Stimulated activated naive CD8-positive, alpha-beta T cell treated with anti-CD3 and anti-CD28 coated beads, Interleukin-15, amount 100 ng/mL, for 72 hours (primary cell): ENCODE results near the gene PTPN20.

ENCODE experiments used
- ATAC-seq: fragments of 150-1000 bp; cut with Tn5 transposase; 2 replicates; pipeline ENCODE4 v1.10.0; 2021; ENCODE audit warnings: mild to moderate bottlenecking, moderate library complexity
- DNase-seq, 2 donors: peaks; one replicate each; pipeline ENCODE4 v3.0.0; 2021 to 2022
- H3K27ac Mint-ChIP-seq, 2 donors: one replicate each; pipeline ENCODE4 v1.8.0; 2022; ENCODE audit warnings: mild to moderate bottlenecking in 2 of 2, mixed read lengths in 2 of 2, moderate library complexity in 2 of 2
- H3K27me3 Mint-ChIP-seq: one replicate; pipeline ENCODE4 v1.8.0; 2022; ENCODE audit warnings: mixed read lengths
- H3K4me1 Mint-ChIP-seq: one replicate; pipeline ENCODE4 v1.8.0; 2022; ENCODE audit warnings: mild to moderate bottlenecking, mixed read lengths
- H3K4me3 Mint-ChIP-seq, 2 donors: one replicate each; pipeline ENCODE4 v1.8.0; 2022; ENCODE audit warnings: mild to moderate bottlenecking in 2 of 2, mixed read lengths in 2 of 2, moderate library complexity in 1 of 2
- H3K9me3 Mint-ChIP-seq, 2 donors: one replicate each; pipeline ENCODE4 v1.8.0; 2022; ENCODE audit warnings: mixed read lengths in 2 of 2

Gene PTPN20

GRCh38 chr10:47045331-47045861, 134.2 kb downstream of the PTPN20 start:
- DNase-seq (no peak), ATAC-seq (no peak)
- Mint-ChIP-seq H3K27me3 (no peaks in the 10 kb centered on the region), H3K4me1 (peaks cover 27% of the 10 kb centered on the region), H3K27ac (no peak overlapping the region), H3K4me3 (no peak overlapping the region), H3K9me3 (no peaks in the 10 kb centered on the region)

DNA sequence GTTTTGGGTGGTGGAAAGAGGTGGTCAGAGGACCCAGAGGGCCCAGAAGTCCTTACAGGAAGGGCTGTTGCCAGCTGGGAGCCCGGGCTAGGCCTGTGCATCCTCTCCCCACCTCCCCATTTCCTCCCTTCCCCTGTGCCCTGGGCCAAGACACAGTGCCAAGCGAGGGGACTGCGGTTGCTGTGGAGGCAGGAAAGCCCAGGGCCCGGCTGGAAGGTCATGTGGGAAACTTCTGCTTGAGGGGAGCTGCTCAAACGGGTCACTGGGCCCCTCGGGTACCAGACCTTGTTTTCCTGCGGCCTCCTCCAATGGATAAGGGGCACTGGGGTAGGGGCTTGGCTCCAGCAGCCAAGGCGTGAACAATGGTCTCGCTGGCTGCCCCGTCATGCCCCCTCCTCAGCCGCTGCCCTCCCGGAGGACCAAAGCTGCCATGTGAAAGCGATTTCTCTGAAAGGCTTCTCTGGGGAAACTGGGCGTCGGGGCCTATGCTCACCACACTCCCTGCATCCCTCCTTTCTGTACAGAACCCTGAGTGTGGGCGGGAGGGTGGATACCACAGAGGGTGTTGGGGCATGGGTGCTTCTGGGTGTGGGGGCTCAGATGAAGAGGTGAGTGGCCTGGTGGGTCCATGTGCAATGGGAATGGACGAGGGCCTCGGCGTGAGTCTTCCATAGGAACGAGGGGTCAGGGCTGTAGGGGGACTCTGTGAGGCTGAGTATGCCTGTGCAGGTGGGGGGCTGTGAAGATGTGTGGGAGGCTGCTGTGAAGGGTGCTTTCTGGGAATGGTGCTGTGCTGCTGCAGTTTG, 135.3 kb downstream of the PTPN20 start:
- H3K4me3 Mint-ChIP-seq = no peak overlapping the region
- H3K27ac Mint-ChIP-seq = peak overlapping the region in 1 of 2 donors; percentile 20
- H3K9me3 Mint-ChIP-seq = no peaks in the 10 kb centered on the region
- H3K4me1 Mint-ChIP-seq = peaks cover 27% of the 10 kb centered on the region
- DNase-seq = no peak
- no peaks in the 10 kb centered on the region for H3K27me3 Mint-ChIP-seq
- ATAC-seq = no peak

GRCh38 chr10:47047127-47047504, 135.9 kb downstream of the PTPN20 start:
- Mint-ChIP-seq H3K27ac (no peak overlapping the region), H3K4me1 (peaks cover 27% of the 10 kb centered on the region), H3K4me3 (no peak overlapping the region), H3K9me3 (no peaks in the 10 kb centered on the region), H3K27me3 (no peaks in the 10 kb centered on the region)
- DNase-seq (no peak), ATAC-seq (peak; percentile 15)

GRCh38 chr10:47047577-47048525, 136.6 kb downstream of the PTPN20 start:
- ATAC-seq (peak; percentile 66), DNase-seq (peak; percentile 74 to 75)
- no peaks in the 10 kb centered on the region for H3K27me3 Mint-ChIP-seq
- peak overlapping the region; percentile 27 to 89 for H3K27ac Mint-ChIP-seq
- no peaks in the 10 kb centered on the region for H3K9me3 Mint-ChIP-seq
- no peak overlapping the region for H3K4me3 Mint-ChIP-seq
- peaks cover 27% of the 10 kb centered on the region for H3K4me1 Mint-ChIP-seq

DNA sequence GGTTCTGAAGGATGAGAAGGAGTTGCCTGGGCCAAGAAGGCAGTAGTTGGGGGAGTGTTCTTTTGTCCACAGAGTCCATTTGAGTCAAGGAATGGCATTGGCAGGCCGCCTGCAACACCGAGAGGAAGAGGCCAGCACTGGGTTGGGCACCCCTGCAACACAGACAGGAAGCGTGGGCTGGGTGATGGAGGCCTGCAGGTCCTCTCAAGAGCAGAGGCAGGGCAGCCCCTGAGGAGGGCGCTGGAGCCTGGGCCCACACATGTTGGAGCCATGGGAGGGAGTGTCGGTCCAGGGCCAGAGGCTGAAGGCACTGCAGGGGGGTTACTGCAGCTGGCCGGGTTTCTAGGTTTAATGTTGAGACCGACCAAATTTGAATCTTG, 137.3 kb downstream of the PTPN20 start:
- H3K27me3 Mint-ChIP-seq = no peaks in the 10 kb centered on the region
- H3K27ac Mint-ChIP-seq = peak overlapping the region; percentile 27 to 89
- DNase-seq (no peak), ATAC-seq (peak; percentile 57)
- peaks cover 27% of the 10 kb centered on the region for H3K4me1 Mint-ChIP-seq
- H3K9me3 Mint-ChIP-seq = no peaks in the 10 kb centered on the region
- no peak overlapping the region for H3K4me3 Mint-ChIP-seq

DNA sequence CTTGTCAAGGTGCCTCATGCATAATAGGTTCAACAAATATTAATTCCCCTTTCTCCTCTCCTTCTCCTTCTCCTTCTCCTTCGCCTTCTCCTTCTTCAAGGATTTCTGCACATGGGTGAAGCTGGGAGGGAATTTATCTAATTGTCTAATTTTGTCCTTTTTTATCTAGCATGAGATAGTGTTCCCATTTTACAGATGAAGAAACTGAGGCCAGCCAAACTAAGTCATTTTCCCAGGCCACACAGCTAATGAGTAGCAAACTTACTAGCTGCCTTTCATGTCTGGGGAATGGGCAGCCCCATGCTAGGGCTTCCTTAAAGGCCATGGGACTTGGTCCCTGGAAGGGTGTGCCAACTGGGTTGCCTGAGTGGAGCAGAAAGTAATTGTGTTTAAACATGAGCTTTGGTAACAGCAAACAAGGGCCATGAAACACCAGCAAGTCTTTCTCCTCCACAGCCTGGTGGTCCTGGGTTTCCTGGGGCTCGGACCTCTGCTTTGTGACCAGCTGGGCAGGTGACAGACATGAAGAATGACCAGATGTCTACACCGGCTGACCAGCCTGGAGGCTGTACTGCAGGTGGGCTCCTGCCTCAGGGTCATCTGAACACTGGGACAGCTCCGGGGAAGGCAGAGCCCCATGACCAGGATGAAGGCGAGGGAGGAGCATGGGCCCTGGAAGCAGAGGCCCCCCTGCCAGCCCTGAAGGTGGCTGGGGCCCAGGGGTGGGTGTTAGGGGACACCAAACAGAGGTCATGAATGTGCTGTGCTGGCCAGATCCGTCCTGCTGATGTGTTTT, 138.0 kb downstream of the PTPN20 start:
- Mint-ChIP-seq H3K27ac (no peak overlapping the region), H3K4me3 (no peak overlapping the region), H3K27me3 (no peaks in the 10 kb centered on the region), H3K4me1 (peaks cover 27% of the 10 kb centered on the region), H3K9me3 (no peaks in the 10 kb centered on the region)
- no peak for ATAC-seq
- no peak for DNase-seq

DNA sequence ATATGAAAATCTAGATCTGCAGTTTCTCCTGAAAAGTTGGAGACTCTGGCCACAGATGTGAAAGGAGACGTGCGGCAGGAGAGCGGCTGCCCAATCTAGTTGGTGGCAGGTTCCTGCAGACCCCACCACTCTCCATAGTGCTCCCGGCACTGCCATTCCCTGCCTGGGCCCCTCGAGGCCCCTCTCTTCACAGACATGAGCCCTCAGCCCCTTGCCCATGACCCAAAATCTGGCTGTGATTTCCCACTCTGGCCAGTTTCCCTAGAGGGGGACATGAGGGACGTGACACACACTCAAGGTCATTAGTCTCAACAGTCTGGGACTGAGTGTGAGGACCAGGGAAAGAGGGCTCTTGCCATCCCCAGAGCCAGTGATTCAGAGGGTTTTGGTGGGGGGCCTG, 138.7 kb downstream of the PTPN20 start:
- Mint-ChIP-seq H3K27ac (no peak overlapping the region), H3K9me3 (no peaks in the 10 kb centered on the region), H3K27me3 (no peaks in the 10 kb centered on the region), H3K4me1 (peaks cover 27% of the 10 kb centered on the region), H3K4me3 (no peak overlapping the region)
- no peak for DNase-seq
- no peak for ATAC-seq

DNA sequence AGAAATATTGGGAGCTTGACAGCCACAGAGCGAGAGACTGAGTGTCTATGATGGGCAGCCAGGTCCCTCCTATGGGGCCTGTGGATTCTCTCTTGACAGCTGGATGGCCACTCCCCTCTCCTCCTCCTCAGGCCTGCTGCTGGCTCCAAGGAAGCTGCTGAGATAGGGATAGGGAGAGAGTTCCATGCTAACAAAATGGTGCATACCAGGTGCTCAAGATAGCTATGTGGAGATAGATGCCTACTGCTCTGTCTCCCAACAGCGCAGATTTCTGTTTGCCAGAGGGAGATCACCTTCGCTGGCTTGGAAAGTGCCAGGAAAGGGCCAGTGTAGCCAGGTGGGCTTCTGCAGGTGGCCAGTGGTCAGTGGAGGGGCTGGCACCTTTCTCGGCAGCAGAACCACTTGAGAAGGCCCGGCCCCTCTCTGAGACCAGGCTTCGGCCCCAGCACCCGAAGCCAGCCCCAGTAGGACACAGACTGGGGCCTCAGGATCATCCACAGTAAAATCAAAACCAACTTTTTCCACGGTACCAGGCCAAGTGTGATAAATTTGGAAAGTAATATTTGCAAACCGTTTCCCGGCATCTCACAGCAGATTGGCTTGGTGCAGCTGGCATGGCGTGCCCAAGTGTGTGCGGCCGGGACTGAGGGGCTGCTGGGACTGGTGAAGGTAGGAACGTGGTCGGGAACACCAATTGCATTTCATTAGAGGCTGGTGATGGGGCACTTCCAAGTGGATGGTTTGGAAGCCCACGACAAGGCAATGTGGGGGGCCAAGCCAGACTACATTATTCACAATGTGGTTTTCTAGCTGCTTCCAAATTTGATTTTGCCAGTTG, 139.6 kb downstream of the PTPN20 start:
- no peak overlapping the region for H3K27ac Mint-ChIP-seq
- peaks cover 33% of the 10 kb centered on the region for H3K4me1 Mint-ChIP-seq
- no peaks in the 10 kb centered on the region for H3K27me3 Mint-ChIP-seq
- DNase-seq (no peak), ATAC-seq (no peak)
- H3K9me3 Mint-ChIP-seq = no peaks in the 10 kb centered on the region
- no peak overlapping the region for H3K4me3 Mint-ChIP-seq

DNA sequence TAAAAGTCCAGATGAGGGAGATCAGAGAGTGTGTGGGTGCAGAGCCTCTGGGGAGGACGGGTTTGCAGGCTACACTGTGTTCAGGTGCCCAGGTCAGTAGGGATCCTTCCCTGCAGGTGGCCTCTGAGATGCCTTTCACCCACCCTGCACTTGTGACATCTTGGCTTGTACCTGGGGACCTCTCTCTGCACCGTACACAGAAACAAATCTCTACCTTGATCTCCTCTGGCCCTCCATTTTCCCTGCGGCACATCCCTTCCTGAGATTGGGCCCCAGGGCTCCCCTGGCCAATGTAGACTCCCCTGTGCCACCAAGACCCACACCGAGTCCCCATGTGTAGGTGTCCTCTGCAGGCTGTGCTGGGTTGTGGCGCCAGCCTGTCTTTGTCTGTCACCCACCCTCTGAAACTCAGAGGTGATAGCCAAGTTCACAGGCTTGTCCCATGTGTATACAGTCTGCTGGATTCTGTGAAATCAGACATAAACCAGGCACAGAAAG, 140.6 kb downstream of the PTPN20 start:
- Mint-ChIP-seq H3K4me1 (peaks cover 38% of the 10 kb centered on the region), H3K27ac (no peak overlapping the region)

More for the DNA sequence above, 140.6 kb downstream of the PTPN20 start:
- Mint-ChIP-seq H3K4me3 (no peak overlapping the region), H3K27me3 (no peaks in the 10 kb centered on the region), H3K9me3 (no peaks in the 10 kb centered on the region)
- DNase-seq (no peak), ATAC-seq (no peak)
